GM19023 (cell line): ENCODE measurements around the gene CORIN.
"Not testable (repeated sequence)": the region's sequence is repeated elsewhere in the genome, so short reads cannot be mapped to it uniquely, and the experiment has no call there.

Experiments used
- ATAC-seq: cut with Tn5 transposase; IDR thresholded peaks from one replicate; pipeline ENCODE4 v1.9.1; 2021; ENCODE audit warnings: mild to moderate bottlenecking, moderate library complexity; ENCODE audit not compliant: unreplicated experiment

The CORIN gene

GRCh38 chr4:47721892-47722575 lies 115.8 kb downstream of the CORIN start:
- no peak for ATAC-seq

GRCh38 chr4:47721485-47721884 lies 116.4 kb downstream of the CORIN start:
- ATAC-seq: no peak

GRCh38 chr4:47720787-47721186 lies 117.1 kb downstream of the CORIN start:
- no peak for ATAC-seq

GRCh38 chr4:47719576-47719975 lies 118.3 kb downstream of the CORIN start:
- ATAC-seq: no peak

- ATAC-seq: no peak
Measured at GRCh38 chr4:47718696-47719095, 119.2 kb downstream of the CORIN start.

GRCh38 chr4:47717188-47717587 lies 120.7 kb downstream of the CORIN start:
- no peak for ATAC-seq

GRCh38 chr4:47715716-47716416 lies 122.0 kb downstream of the CORIN start:
- no peak for ATAC-seq

- no peak for ATAC-seq
Measured at GRCh38 chr4:47714269-47714668, 123.6 kb downstream of the CORIN start.

- ATAC-seq: no peak
Measured at GRCh38 chr4:47713129-47713834, 124.6 kb downstream of the CORIN start.

GRCh38 chr4:47711646-47712045 lies 126.2 kb downstream of the CORIN start:
- ATAC-seq: no peak

GRCh38 chr4:47711183-47711582 lies 126.7 kb downstream of the CORIN start:
- no peak for ATAC-seq

GRCh38 chr4:47706352-47706751 lies 131.5 kb downstream of the CORIN start:
- not testable (repeated sequence) for ATAC-seq

GRCh38 chr4:47705326-47705981 lies 132.4 kb downstream of the CORIN start:
- ATAC-seq: no peak

- no peak for ATAC-seq
Measured at GRCh38 chr4:47704693-47705325, 133.1 kb downstream of the CORIN start.

- no peak for ATAC-seq
Measured at GRCh38 chr4:47703956-47704355, 133.9 kb downstream of the CORIN start.

- ATAC-seq: no peak
Measured at GRCh38 chr4:47703008-47703407, 134.9 kb downstream of the CORIN start.

- ATAC-seq: no peak
Measured at GRCh38 chr4:47701286-47701685, 136.6 kb downstream of the CORIN start.

GRCh38 chr4:47698837-47699236 lies 139.0 kb downstream of the CORIN start:
- no peak for ATAC-seq

GRCh38 chr4:47696823-47697222 lies 141.0 kb downstream of the CORIN start:
- ATAC-seq: no peak

- no peak for ATAC-seq
Measured at GRCh38 chr4:47695260-47695659, 142.6 kb downstream of the CORIN start.

GRCh38 chr4:47694322-47694721 lies 143.5 kb downstream of the CORIN start:
- ATAC-seq: no peak
